AG09309 (cell line): ENCODE measurements around the gene CDC20.
"Not testable (repeated sequence)": the region's sequence is repeated elsewhere in the genome, so short reads cannot be mapped to it uniquely, and the experiment has no call there.

Experiments
- DNase-seq: peaks from one replicate; pipeline ENCODE4 v3.0.0-alpha.2; 2010; ENCODE audit warnings: low read depth
- H3K4me3 ChIP-seq: 2 replicates; pipeline ENCODE4 v1.5.1; 2011; ENCODE audit warnings: mild to moderate bottlenecking, low read depth, low read length, moderate library complexity; ENCODE audit not compliant: control insufficient read depth
- TF ChIP-seq, protein P1 (sequence below): IDR thresholded peaks from 2 replicates; pipeline ENCODE4 v1.5.1; 2011; ENCODE audit warnings: mild to moderate bottlenecking, low read depth, low read length, inconsistent platforms; ENCODE audit not compliant: insufficient read depth, control insufficient read depth; ENCODE audit errors: missing control alignments

Gene CDC20

DNA sequence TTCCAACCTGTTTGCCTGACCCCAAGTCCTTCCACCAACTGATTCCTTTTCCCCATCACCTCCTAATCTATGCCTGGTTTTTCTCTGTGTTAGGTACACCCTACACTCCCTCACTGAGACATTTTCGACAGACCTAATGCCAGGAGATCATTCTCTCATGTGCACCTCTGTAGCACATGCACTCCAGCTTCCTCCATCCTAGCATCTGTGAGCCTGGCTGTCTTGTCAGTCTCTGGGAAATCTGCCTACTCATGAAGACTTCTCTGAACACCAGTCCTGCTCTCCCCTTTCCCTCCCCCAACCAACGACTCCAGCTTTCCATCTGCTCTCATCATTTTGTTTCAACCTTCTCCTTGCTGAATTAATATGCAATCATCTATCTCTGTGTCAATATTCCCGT, 29.8 kb downstream of the CDC20 start:
- TF ChIP-seq, protein P1, sequence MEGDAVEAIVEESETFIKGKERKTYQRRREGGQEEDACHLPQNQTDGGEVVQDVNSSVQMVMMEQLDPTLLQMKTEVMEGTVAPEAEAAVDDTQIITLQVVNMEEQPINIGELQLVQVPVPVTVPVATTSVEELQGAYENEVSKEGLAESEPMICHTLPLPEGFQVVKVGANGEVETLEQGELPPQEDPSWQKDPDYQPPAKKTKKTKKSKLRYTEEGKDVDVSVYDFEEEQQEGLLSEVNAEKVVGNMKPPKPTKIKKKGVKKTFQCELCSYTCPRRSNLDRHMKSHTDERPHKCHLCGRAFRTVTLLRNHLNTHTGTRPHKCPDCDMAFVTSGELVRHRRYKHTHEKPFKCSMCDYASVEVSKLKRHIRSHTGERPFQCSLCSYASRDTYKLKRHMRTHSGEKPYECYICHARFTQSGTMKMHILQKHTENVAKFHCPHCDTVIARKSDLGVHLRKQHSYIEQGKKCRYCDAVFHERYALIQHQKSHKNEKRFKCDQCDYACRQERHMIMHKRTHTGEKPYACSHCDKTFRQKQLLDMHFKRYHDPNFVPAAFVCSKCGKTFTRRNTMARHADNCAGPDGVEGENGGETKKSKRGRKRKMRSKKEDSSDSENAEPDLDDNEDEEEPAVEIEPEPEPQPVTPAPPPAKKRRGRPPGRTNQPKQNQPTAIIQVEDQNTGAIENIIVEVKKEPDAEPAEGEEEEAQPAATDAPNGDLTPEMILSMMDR: no peak
- DNase-seq: no peak
- peak overlapping the region; percentile 99 for H3K4me3 ChIP-seq

DNA sequence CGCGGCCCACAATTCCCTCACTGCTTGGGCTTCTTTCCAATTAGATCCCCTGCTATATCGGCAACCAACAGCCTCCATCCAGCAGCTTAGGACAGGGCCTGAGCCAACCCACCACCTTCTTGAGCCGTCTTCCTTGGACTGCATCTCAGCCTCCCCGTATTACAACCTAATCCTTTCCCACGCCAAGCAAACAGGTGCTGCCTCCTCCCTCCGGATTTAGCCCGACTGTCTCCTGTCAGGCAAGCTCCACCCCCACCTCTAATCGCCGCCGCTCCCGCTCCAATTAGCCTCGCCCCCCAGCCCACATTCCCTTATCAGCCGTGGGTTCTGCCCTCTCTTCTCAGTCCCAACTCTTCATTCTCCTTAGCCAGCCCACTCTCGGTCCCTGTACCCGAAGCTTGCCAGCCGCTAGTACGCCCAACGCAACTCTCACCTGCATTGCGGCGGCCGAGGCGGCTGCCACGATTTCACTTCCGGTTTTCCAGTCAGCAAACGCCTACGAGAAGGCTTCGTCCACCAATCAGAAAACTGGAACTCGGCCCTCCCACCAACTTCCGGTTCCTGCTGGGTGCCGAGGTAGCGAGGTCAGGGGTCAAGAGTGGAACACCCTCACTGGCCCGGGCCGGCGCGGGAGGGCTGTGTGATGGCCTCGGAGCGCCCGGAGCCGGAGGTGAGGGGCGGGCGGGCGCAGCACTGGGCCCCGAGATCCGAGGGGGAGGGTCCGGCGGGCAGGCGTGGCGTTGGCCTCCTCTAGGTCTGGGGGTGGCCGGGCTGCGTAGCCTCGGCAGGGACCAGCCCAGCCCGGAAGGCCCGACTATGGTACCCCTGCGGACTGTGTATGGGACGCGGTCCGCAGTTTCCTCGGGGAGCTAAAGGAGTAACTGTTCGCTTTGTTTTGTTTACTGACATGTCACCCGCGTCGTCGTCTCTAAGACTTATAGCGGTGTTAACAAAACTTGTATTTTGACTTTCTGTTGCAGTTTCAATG, 30.8 kb downstream of the CDC20 start, which contains the start of the genes MED8 and SZT2:
Gene MED8, minus strand, starts transcription at position 475 of the 988 bp plus-strand sequence. Its CDS starts 36 bp downstream, at position 439.
Gene SZT2, plus strand, starts transcription at position 574 of the 988 bp plus-strand sequence. Its CDS starts 70 bp downstream, at position 644.
- H3K4me3 ChIP-seq: peak within 1 kb of the TSS; percentile 99
- peak; percentile 69 for DNase-seq
- TF ChIP-seq, protein P1: no peak

DNA sequence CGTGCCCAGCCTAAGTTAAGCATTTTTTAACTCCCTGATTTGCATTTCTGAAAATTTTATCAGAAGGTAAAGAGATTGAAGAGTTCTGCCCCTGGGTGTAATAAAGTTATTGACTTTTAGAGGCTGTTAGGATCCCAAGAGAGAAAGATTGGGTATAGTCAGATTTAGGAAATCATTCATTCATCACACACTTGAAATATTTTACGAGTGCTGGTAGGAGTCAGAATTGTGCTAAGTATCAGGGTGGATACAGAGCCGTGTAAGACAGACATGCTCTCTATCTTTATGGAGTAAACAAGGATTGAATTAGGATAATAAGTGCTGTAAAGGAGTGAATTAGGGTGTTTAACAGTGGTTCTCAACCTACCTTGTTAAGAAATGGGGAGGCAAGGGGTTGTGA, 33.9 kb downstream of the CDC20 start:
- no peak for DNase-seq
- no peak overlapping the region for H3K4me3 ChIP-seq
- TF ChIP-seq, protein P1: no peak

DNA sequence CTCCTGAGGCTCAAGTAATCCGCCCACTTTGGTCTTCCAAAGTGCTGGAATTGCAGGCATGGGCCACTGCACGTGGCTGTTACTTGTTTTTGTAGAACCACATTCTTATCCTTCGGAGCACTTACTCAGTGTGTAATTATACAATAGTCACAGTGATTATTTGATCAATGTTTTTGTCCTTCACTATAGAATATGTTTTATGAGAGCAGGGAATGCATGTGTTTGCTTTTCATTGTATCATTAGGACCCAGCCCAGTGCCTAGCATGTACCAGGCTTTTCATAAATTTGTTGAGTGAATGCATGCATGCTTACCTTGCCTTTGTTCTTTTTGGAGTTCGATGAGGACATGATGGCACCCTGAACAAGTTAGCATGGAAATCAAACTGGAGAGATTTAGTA, 36.7 kb downstream of the CDC20 start:
- TF ChIP-seq, protein P1: no peak
- DNase-seq: no peak
- no peak overlapping the region for H3K4me3 ChIP-seq

DNA sequence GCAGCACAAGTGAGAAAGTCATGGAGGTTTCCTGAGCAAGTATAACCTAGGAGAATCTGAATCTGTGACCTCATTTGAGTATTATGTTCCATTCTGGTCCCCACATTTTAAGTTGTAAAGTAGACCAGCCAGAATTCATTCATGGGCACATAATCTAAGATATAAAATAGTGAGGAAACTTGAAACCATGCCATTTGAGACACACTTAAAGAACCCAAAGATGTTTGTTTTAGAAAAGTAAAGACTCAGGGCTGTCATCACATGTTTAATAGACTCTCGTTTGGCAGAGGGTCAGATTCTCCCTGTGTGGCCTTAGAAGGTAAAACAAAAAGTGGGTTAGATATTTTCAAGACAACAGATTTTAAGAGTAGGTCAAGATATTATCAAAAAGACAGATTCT, 37.3 kb downstream of the CDC20 start:
- TF ChIP-seq, protein P1: no peak
- H3K4me3 ChIP-seq: no peak overlapping the region
- DNase-seq: no peak

DNA sequence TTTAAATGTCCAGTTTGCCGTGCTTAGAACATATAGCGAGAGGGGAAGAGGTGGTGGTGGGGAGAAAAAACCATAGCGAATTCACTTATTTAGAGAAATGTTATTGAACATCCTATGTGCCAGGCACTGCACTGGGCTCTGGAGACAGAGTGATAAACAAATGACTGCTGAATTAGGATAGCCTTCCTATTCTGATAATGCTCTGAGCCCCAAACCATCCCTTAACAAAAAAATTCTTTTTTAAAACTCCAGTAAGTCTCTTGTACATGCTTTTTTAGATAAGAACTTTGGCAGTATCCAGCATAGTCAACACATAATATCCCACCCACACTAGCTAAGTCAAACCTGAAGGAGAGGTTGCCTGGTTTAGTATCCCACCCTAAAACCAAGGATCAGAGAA, 39.4 kb downstream of the CDC20 start:
- no peak overlapping the region for H3K4me3 ChIP-seq
- no peak for DNase-seq
- TF ChIP-seq, protein P1: no peak

DNA sequence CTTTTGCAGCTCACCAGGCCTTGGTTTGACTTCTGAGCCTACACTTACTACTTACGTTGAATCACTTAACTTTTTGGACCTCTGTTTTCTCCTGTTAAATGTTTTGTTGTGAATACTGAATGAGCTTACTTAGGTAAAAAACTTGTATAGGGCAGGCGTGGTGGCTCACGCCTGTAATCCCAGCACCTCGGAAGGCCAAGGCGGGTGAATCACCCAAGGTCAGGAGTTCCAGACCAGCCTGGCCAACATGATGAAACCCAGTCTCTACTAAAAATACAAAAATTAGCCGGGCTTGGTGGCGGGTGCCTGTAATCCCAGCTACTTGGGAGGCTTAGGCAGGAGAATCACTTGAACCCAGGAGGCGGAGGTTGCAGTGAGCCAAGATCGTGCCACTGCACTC, 41.7 kb downstream of the CDC20 start:
- DNase-seq, H3K4me3 ChIP-seq: not testable (repeated sequence)
